Activated CD4-positive, alpha-beta T cell treated with anti-CD3 and anti-CD28 coated beads for 4 hours (primary cell): ENCODE results near the gene SLC1A3.

Source experiments
- DNase-seq, 2 donors: peaks; one replicate each; pipeline ENCODE4 v3.0.0-alpha.2; 2020

SLC1A3 gene

GRCh38 chr5:36600917-36601527 lies 5.4 kb upstream of the SLC1A3 start:
- DNase-seq: no peak

DNA sequence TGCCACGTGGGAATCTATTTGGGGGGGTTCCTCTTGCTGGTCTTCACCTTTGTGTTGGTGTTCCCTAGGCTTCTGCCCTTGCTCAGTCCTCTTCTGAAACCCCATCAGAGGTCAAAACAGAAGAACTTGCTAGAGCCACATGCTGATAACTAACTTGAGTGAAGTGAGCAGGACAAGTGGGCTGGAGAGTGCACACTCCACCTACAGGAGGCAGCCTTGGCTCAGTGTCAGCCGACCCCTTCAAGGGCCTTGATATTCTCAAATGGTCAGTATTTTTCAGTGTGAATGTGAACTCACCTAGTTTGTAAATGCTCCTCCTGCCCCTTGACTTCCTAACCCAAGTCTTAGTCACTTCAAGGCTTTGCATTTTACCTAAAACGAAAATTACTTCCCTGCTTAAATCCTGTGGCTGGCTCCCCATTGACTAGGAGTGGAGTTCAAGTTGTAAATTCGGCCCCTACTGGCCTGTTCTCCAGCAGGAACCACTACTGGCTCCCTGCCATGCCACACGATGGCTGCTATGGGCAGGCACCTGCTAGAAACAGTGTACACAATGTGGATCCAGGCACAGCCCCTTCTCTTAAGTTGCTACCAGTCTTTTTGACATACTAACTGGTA lies 3.6 kb upstream of the SLC1A3 start:
- no peak for DNase-seq

- DNase-seq: no peak
Measured at GRCh38 chr5:36605241-36605640, 1.2 kb upstream of the SLC1A3 start.

GRCh38 chr5:36606036-36606427 lies 374 bp upstream of the SLC1A3 start:
- DNase-seq: no peak

GRCh38 chr5:36607114-36607571 lies 737 bp downstream of the SLC1A3 start:
- DNase-seq: no peak

GRCh38 chr5:36607838-36608783 lies 1.7 kb downstream of the SLC1A3 start:
- DNase-seq: no peak

DNA sequence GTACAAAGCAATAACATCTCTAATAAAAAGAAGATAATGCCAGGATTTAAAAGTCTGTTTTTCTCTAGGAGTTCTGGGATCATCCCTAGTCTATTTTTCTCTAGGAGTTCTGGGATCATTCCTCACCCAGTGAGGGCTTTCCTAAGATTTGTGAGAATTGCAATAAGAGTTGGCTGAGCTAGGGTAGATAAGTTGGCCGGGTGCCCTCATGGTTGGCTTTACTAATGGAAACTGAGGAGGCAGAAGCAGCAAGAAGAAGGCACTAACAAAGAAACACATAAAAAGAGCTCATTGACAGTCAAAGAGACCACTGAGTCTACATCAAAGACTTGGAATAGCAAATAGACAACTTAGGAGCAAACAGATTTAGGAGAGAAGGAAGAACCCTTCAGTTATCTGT lies 4.2 kb downstream of the SLC1A3 start:
- DNase-seq: no peak

GRCh38 chr5:36611520-36612274 lies 5.3 kb downstream of the SLC1A3 start:
- no peak for DNase-seq

DNA sequence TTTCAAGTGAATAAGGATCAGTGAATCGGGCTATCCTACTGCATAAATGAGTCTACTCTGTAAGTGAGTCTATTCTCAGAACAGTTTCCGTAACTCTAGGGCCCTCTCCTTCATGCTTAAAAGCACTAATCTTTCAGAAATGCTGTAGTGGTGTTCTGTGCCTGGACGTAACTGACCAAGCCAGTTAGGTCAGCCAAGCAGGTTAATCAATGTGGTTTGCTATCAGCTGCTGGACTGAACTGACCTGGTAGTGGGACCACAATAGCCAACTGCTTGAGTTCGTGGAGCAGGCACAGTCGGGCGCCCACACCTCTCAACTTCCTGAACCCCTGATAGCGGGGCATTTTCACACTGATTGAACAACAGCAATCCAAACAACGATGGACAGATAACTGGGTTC lies 6.8 kb downstream of the SLC1A3 start:
- no peak for DNase-seq

DNA sequence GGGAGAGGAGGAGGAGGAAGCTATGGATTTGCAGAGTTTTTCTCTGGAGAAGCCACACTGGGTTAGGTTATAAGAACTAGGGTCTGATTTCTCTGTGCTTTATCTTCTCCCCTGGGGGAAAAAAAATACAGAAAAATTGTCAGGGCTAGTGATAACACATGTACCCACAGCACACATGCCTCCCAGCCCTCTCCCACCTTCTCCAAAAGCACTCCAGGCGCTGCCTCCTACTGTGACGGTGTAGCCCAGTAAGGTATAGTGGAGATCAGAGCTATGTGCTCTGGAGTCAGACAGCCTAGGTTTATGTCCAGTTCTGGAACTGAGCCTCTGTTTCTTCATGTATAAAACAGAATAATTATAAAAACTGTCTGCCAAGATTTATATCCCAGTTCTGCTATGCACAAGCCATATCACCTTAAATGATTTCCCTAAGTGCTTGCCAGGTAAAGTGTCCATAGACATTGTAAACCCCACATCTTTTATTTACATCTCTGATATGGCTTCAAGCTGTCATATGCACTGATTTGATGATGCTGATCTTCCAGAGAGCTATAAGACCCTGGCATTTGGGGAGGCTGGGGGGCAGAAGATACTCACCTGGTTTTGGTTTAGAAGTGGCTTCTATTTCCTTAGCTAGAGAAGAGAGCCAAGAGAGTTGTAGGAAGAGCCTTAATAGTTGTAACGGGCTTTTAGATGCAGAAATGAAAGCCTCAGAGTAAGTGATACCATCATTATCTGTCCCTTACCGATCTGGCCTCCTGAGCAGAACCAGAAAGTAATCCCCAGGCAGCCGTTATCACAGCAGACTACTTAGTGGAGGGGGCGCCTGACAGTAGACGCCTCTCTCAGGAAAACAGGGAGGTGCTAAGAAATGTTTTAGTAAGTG lies 7.6 kb downstream of the SLC1A3 start:
- no peak for DNase-seq

DNA sequence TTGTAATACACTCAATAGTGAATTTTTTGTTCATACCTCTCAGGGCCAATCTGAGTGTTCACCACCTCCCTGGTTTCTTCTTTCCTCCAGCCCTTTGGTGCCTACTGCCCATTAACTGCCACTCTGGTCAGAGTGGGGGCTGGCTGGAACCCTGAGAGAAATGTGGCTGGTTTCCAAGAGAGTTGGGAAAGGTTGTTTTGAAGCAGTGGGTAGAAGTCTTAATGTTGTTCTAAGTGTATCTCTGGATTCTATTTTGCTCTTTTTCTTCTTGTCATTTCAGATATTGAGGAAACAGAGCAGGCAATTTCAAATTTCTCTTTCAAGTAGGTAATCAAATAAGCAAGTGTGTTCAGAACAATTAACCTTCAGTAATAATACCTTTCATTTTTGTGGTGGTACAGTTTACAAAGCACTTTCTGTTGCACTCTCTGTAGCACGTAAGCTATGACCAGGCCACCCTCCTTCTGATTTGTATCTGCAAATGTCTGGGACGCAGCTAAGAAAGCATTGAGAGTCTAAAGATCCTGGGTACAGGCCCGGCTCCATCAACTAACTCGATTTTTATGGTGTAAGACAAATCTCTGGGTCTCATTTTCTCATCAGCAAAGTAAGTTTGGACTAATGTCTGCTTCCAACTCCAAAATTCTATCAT lies 8.4 kb downstream of the SLC1A3 start:
- DNase-seq: no peak

DNA sequence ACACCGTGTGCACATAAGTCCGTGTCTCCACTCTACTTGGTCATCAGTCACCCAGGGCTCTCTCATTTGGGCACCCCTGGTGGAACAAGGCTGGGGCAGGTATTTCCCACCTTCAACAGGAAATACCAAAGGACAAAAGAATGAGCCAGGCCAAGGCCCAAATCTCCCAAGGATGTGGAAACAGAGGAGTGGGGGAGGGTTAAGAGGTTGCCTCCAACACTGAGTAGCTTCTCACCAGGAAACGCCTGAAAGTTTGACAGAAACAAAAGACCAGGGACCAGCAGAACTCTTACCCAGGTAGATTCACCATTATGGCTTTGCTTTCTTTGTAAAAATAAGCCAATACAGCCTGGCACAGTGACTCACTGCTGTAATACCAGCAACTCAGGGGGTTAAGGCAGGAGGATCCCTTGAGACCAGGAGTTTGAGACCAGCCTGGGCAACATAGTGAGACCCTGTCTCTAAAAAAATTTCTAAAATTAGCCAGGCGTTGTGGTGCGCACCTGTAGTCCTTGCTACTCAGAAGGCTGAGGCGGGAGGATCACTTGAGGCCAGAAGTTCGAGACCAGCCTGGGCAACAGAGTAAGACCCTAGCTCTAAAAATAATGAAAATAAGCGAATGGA lies 12.7 kb downstream of the SLC1A3 start:
- no peak for DNase-seq

DNA sequence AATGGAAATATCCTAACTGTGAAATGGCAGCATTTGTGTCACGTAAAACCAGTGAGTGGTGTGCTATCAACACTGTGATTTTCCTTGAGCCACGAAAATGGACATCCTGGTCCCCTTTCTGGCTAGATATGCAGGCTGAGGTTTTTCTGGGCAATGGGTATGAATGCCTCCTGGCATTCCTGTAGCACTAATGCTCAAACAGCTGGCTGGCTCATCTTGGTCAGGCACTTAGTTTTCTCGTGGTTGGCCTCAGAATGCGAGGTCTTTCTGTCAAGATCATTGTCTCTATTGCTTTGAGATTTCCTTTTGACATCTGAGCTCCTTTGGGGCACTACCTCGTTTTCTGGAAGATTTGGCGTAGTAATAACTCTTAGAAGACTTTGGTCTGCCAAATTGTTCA lies 15.6 kb downstream of the SLC1A3 start:
- DNase-seq: no peak

GRCh38 chr5:36623832-36624231 lies 17.4 kb downstream of the SLC1A3 start:
- no peak for DNase-seq

DNA sequence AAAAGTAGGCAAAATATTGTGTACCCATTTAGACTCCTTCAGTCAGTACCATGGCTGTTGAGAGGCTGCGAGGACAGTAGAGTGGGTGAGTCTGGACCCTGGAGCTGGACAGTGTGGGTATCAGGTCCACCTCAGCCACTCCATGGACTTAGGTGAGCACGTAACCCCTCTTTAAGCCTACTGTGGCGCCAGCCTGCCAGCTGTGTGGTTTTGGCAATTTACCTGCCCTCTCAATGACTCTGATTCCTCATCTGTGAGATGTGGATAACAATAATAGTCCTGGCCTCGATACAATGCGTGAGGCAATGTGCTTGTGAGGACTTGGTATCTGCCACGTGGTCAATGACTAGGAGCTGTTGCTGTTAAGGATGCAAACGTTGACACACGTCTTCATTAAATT lies 17.9 kb downstream of the SLC1A3 start:
- DNase-seq: no peak

- DNase-seq: no peak
Measured at GRCh38 chr5:36628695-36629094, 22.3 kb downstream of the SLC1A3 start.

GRCh38 chr5:36629729-36630128 lies 23.3 kb downstream of the SLC1A3 start:
- no peak for DNase-seq

DNA sequence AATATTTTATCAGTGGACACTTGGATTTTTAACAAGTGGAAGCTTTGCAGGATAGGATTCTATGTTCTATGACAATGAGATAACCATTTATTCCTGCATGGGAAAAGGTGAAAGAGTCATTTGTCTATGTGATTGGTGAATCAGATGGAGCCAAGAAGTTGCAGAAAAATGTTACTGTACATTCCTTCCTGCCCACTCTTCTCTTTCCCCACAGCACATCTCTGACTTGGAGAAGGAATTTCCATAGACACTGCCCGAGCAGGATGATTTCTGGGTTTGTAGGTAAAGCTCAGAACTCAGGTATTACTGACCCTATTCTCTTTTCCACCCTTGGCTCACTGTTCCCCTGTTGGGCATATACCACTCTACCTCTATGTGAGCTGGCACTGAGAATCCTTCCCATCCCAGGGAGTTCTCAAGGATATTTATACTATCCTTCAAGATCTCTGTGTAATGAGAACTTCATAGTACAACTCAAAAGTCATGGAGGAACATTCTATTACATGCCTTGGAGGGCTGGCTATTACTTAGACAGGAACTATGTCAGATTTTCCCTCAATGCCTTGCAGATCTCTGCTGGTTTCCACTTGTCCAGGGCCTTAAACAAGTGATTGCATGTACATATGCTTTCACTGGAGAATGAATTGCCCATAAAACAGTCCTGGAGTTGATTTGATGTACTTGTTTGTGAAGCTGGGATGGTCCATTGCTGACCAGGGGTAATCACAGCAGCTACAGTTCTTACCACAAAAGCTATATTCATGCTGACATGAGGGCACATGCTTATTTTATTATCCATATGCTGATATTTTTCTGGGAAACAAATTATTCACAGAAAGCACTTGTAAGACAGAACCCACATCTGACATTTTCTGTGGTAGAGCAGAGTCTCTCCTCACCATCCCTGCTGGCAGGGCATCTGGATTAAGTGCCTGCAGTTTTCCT lies 24.1 kb downstream of the SLC1A3 start:
- DNase-seq: no peak

DNA sequence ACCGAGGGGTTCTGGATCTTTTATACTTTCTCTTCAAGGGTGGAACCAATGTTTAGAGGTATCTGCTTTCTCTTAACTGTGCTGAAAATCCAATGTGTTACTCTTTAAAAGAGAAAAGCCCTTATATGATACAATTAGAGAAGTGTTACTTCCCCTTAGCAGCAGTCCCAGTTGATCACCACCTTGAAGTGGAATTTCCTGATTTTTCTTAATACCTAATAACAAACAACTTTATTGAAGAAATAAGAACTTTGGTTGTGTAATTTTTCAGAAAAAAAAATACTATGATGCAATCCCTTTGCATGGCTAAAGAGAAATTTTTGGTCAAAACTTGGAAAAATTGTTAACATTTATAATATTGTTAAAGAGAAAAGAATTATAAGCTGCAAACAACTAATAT lies 24.7 kb downstream of the SLC1A3 start:
- DNase-seq: no peak
